ENCODE data around the gene ATE1. TPM values are rescaled to one million over a fixed set of nuclear protein-coding genes. Genes with fewer than 3 reads are reported as not detected.

The ATE1 gene
- total RNA-seq, 4 donors from 2014 or later: 26.4 to 42.6 (median 30.1) TPM

- TF ChIP-seq CTCF (IDR thresholded peaks at IDR 0.05; ENCODE audit: low read depth): no peak
Observed at GRCh38 chr10:121736315-121737130, 191.3 kb downstream of the ATE1 start.

GRCh38 chr10:121735263-121735662 is 192.6 kb downstream of the ATE1 start:
- no peak for TF ChIP-seq CTCF (IDR thresholded peaks at IDR 0.05; ENCODE audit: low read depth)

GRCh38 chr10:121734589-121735045 is 193.2 kb downstream of the ATE1 start:
- TF ChIP-seq CTCF (IDR thresholded peaks at IDR 0.05; ENCODE audit: low read depth): no peak

GRCh38 chr10:121732656-121733445 is 195.0 kb downstream of the ATE1 start:
- TF ChIP-seq CTCF (IDR thresholded peaks at IDR 0.05; ENCODE audit: low read depth): no peak

- no peak for TF ChIP-seq CTCF (IDR thresholded peaks at IDR 0.05; ENCODE audit: low read depth)
Observed at GRCh38 chr10:121732172-121732571, 195.7 kb downstream of the ATE1 start.

- no peak for TF ChIP-seq CTCF (IDR thresholded peaks at IDR 0.05; ENCODE audit: low read depth)
Observed at GRCh38 chr10:121724282-121724681, 203.5 kb downstream of the ATE1 start.

GRCh38 chr10:121722665-121723064 is 205.2 kb downstream of the ATE1 start:
- no peak for TF ChIP-seq CTCF (IDR thresholded peaks at IDR 0.05; ENCODE audit: low read depth)

Data from subcutaneous adipose tissue (tissue), 4 donors.